T-helper 1 cell treated with Interleukin-12 subunit alpha and Interleukin-12 subunit beta and Interleukin-4 antibody, amounts not matched to agents 30 ng/mL and 1 ng/mL, for 36 hours (primary cell): ENCODE results near the gene USF3. TPM values are rescaled to one million over a fixed set of nuclear protein-coding genes. Genes with fewer than 3 reads are reported as not detected.

ENCODE experiments used
- intact Hi-C: fragments of 100-400 bp; cut with micrococcal nuclease; formaldehyde crosslinking; loops from one replicate; pipeline ENCODE4 v1.15.1; 2024
- total RNA-seq: library from RNA; stranded (reverse); gene quantifications from 2 replicates; pipeline ENCODE4 v1.2.3, GENCODE V29; 2022

Gene USF3
- total RNA-seq, result 19.7 and 20.1 TPM in 2 replicates

- intact Hi-C loops, result loop anchor here (1.0 to 5.0 kb wide), 17 partner anchors 50 to 1717 kb away; partner anchors contain the start of genes ABHD10, CCDC191, GRAMD1C and GTPBP8
Measured at GRCh38 chr3:113695786-113696645, at the start of gene USF3. USF3 (minus strand) TSS chr3:113696642; CDS start chr3:113674878, 21,764 bp downstream.

DNA sequence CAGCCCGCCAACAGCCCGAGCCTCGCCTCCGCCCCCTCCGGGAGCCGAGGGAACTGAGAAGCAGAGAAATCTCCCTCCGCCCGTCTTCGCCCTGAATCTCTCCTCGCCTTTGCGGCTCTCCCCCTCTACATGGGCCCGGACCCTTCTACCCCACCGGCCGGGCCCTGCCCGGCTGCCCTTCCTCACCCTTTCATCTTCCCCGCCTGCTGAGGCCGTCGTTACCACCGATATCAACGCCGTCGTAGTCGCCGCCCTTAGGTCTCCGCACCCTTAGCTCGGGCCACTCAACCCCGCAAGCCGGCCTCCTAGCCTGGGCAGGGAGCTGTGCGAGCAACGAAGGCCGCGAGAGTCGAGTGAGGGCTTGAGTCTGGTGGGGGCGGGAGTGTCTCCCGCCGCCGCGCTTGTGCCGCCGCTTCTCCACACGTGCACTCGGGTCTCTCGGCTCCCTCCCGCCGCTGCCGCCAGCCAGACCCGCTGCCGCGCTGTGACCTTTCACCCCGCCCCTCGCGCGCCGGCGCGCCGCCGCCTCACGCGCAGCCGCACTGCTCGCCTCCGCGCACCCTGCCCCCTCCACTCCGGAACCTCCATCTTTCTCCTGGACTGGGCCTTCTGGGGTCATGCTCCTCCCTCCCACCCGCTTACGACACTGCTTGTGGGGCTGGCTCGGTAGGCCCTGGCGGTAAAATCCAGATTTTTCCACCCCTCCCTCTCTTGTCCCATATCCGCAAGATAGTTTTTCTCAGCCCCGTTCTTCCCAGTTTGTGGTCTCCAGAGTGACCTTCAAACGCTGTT is 49.5 kb upstream of the USF3 start, which contains the start of gene NAA50:
Gene NAA50 (minus strand): TSS at position 494 of the 792 bp plus-strand sequence. CDS start 300 bp downstream, at position 194.
- intact Hi-C loops, result loop anchor here (1.0 to 10.0 kb wide), 22 partner anchors 10 to 1614 kb away; partner anchors contain the start of genes CCDC191, GCSAM, GRAMD1C and QTRT2

DNA sequence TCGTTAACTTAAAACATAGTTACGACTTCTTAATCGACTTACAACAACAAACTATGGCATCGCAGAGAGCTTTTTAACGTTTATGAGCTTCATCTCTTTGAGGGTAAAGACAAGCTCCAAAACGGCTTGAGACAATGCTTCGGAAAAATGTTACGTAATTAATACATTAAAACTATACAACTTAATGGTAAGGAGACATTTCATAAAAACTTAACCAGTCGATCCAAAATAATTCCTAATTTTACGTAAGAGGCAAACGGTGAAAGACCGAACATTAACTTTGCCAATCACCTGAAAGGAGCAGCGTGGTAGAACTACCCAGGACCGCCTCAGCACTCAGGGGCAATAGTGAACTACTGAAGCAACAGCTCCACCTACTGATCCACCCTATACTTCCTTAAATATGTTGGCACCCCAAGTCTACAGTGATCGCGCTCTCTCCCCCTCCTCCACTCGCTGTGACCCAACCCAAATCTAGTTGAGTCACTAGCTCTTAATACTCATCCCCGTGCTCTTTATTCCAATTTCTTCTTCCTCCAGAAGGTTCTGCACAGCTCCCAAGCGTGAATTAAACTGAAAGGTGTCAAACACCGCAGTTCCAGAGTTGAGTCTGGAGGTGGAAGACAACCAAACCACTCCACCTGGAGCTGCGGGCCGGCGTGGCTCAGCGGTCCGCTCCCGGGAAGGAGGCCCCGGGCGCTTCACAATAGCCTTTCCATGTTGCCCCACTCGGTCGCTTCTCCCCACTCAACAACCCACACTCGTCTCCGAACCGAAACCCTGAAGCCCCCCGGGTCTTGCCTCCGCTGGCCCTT is 48.7 kb upstream of the USF3 start:
- intact Hi-C loops, result loop anchor here (1.0 to 10.0 kb wide), 15 partner anchors 9 to 1613 kb away; partner anchors contain the start of genes CCDC191, GCSAM, GRAMD1C and QTRT2

GRCh38 chr3:113743006-113743630 is 46.7 kb upstream of the USF3 start:
- intact Hi-C loops, result loop anchor here (10.0 kb wide), 1 partner anchor 1008 kb away; no protein-coding TSS in a partner anchor

GRCh38 chr3:113741620-113742019 is 45.2 kb upstream of the USF3 start:
- intact Hi-C loops, result loop anchor here (10.0 kb wide), 1 partner anchor 1007 kb away; no protein-coding TSS in a partner anchor

- intact Hi-C loops, result loop anchor here (10.0 kb wide), 1 partner anchor 1006 kb away; no protein-coding TSS in a partner anchor
Measured at GRCh38 chr3:113741086-113741485, 44.6 kb upstream of the USF3 start.

DNA sequence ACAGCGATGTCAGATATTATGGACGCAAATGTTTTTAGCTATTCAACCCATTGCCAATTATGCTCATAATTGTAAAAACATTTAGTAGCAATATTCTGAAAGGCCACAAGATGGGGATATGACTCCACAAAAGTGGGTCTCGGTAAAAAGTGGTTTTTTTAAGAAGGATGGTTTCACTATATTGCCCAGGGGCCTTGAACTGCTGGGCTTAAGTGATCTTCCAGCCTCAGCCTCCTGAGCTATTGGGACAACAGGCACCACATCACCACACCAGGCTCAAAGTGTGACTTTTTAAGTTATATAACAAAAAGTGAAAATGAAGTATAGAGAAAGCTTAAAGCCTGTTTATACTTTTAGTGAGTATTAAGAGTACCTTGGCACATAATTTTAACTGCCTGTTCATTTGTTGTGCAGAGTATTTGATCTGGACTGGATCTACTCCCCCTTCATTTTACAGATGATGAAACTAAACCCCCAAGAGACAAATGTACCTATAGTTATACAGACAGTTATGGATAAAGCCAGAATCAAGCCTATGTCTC is 40.2 kb upstream of the USF3 start:
- intact Hi-C loops, result loop anchor here (1.0 to 2.0 kb wide), 10 partner anchors 9 to 682 kb away; partner anchors contain the start of genes CCDC191, GRAMD1C and QTRT2

DNA sequence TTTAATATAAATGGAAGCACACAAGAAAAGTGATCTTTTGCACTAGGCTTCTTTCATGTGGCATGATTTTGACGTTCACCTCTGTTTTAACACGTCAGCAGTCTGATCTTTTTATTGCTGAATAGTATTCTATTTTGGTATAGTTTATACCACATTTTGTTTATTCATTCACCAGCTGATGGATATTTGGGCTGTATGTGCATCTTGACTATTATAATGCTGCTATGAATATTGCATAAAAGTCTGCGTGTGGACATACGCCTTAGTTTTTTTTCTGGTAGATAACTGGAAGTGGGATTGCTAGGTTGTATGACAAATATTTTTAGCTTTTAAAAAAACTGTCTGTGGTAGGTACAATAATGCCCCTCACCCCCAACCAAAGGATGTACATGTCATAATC is 35.3 kb upstream of the USF3 start:
- intact Hi-C loops, result no loop called here

DNA sequence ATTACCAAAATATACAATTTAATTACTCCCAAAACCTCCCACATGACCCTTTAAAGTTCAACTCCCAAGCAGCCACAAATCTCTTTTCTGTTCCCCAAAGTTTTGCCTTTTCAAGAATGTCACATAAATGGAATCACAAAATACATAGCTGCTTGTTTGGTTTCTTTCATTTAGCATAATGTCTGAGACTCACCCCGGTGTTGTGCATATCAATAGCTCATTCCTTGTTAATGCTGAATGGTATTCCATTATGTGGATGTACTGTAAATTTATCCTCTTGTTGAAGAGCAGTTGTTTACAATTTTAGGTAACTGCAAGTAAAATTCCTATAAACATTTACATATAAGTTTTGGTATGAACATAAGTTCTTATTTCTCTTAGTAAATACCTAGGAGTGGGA is 34.1 kb upstream of the USF3 start:
- intact Hi-C loops, result no loop called here

- intact Hi-C loops, result no loop called here
Measured at GRCh38 chr3:113728661-113729060, 32.2 kb upstream of the USF3 start.

DNA sequence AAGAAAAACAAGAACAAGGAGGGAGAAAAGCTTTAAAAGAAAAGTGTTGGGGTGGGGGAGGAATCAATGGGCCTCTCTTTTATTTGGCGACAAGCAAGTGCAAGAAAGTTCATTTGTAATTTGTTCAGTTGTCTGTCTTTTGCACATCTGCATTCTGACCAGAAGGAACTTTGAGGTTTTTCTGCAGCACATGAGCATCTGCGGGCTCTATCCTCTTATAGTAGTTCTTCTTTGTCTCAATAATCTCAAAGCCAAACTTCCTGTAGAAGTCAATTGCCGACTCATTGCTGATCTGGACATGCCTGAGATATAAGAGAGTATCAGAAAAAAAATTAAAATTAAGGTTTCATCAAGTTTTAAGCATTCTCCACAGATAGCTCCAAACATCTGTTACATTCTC is 25.2 kb upstream of the USF3 start:
- intact Hi-C loops, result no loop called here

DNA sequence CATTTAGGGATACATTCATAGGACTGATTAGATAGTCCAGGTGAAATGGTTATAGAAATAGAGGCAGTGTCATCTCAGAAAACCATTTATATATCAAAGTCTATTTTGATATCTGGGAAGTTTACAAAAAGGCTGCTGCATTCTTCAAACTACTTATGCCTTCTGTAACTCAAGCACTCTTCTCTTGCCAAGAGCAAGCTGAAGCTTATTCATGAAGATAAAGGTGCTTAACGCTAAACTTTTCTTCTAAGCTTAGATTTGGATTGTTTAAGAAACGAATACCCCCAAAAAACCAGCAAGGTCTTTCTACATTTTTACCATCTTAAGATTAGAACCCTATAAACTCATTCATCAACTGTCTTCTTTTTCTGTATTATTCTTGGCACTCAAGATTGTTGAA is 23.3 kb upstream of the USF3 start:
- intact Hi-C loops, result no loop called here

DNA sequence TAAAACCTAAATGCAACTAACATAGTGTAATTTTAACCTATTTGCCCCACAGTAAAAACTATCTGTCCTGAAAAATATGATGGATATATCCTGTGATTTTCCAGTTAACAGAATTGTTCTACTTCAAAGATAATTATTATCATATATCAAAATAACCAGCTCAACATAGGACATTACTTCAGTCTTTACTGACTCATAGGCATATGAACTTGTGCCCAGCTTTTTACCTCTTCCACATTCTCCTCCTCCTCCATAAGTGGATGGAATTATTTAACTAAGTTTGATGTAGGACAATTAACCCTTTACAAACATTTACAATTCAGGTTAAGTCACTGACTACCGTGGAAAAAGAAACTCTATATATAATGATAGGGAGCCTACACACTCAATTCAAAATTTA is 22.9 kb upstream of the USF3 start:
- intact Hi-C loops, result no loop called here

- intact Hi-C loops, result no loop called here
Measured at GRCh38 chr3:113717818-113718217, 21.4 kb upstream of the USF3 start.

DNA sequence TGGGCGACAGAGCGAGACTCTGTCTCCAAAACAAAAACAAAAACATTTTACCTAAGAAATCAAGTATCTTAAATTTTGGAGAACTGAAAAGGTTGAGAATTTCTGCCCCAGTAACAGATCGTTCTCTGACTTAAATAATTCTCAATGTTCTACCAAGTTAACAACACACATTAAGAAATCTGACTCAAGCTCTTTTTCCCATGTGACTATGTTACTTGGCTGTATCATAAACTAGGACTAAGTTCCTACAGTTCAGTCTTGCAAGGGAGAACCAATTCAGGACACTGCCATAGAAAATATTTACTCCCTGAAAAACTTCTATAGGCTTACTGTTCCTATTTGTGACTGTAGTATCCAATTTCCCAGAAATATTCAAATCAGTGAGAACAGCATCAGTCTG is 20.9 kb upstream of the USF3 start:
- intact Hi-C loops, result no loop called here

GRCh38 chr3:113714702-113715101 is 18.3 kb upstream of the USF3 start:
- intact Hi-C loops, result no loop called here

GRCh38 chr3:113712129-113712528 is 15.7 kb upstream of the USF3 start:
- intact Hi-C loops, result no loop called here

DNA sequence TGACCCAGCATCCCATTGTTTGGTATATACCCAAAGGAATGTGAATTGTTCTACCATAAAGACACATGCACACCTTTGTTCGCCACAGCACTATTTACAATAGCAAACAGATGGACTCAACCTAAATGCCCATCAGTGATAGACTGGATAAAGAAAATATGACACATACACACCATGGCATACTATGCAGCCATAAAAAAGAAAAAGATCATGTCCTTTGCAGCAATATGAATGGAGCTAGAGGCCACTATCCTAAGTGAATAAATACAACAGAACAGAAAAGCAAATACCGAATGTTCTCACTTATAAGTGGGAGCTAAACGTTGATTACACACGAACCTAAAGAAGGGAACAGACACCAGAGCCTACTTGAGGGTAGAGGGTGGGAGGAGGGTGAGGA is 11.4 kb upstream of the USF3 start:
- intact Hi-C loops, result no loop called here

- intact Hi-C loops, result loop anchor here (5.0 kb wide), 1 partner anchor 707 kb away; the partner anchor contains the start of gene GTPBP8
Measured at GRCh38 chr3:113698956-113699355, 2.5 kb upstream of the USF3 start.
